ENCODE data around the gene RAP2C. TPM values are rescaled to one million over a fixed set of nuclear protein-coding genes. Genes with fewer than 3 reads are reported as not detected.
"Not testable (repeated sequence)": the region's sequence is repeated elsewhere in the genome, so short reads cannot be mapped to it uniquely, and the experiment has no call there.

The RAP2C gene
- polyA plus RNA-seq, 1 donor (not counting 4 experiments of a cell fraction or from before 2014, with no cell fraction given): 15.1 TPM

- H3K4me2 ChIP-seq (ENCODE audit: control insufficient read depth, extremely low read depth, insufficient read depth, low read depth, low read length): no peak overlapping the region
- H3K9me1 ChIP-seq (ENCODE audit: control insufficient read depth, extremely low read depth, insufficient read depth, low read length): no peaks in the 10 kb centered on the region
- no peak overlapping the region for H3K9ac ChIP-seq (ENCODE audit: control insufficient read depth, extremely low read depth, insufficient read depth, low read length)
- H3K27me3 ChIP-seq (ENCODE audit: control insufficient read depth, extremely low read depth, insufficient read depth, low read length): no peaks in the 10 kb centered on the region
- no peaks in the 10 kb centered on the region for H3K9me3 ChIP-seq (ENCODE audit: control insufficient read depth, low read depth, low read length)
- TF ChIP-seq CTCF (optimal IDR thresholded peaks at IDR 0.05 in 1 of 3, IDR thresholded peaks at IDR 0.05 in 1 of 3, conservative IDR thresholded peaks at IDR 0.05 in 1 of 3; ENCODE audit: extremely low read depth in 1 of 3, insufficient read depth in 2 of 3, low read length in 3 of 3) (no peak), EZH2 (IDR thresholded peaks at IDR 0.05; ENCODE audit: low read length) (no peak)
- no peak overlapping the region for H2AFZ ChIP-seq (ENCODE audit: control insufficient read depth, low read length)
- H3K79me2 ChIP-seq (ENCODE audit: control insufficient read depth, insufficient read depth, low read length): no peaks in the 10 kb centered on the region
- no peak overlapping the region for H3K27ac ChIP-seq (ENCODE audit: control insufficient read depth, insufficient read depth, low read length)
- H3K4me1 ChIP-seq (ENCODE audit: control insufficient read depth, extremely low read depth, insufficient read depth, low read length): no peaks in the 10 kb centered on the region
- DNase-seq (ENCODE audit: low read depth, low spot score) (no peak), FAIRE-seq (no peak)
- H3K4me3 ChIP-seq (ENCODE audit: control insufficient read depth in 2 of 3, extremely low read depth in 1 of 3, insufficient read depth in 2 of 3, low read depth in 1 of 3, low read length in 3 of 3): no peak overlapping the region
- H3K36me3 ChIP-seq (ENCODE audit: control insufficient read depth in 2 of 2, extremely low read depth in 1 of 2, insufficient read depth in 2 of 2, low read length in 2 of 2): no peaks in the 10 kb centered on the region
- dilution Hi-C loops (cut with MboI; ENCODE audit: extremely low pct_ligation_motif_present, low sequenced_read_pairs): no loop called here
- H4K20me1 ChIP-seq (ENCODE audit: control insufficient read depth, extremely low read depth, insufficient read depth, low read length): no peaks in the 10 kb centered on the region
These were observed 54.2 kb downstream of the RAP2C start for GRCh38 chrX:132165005-132165404.

DNA sequence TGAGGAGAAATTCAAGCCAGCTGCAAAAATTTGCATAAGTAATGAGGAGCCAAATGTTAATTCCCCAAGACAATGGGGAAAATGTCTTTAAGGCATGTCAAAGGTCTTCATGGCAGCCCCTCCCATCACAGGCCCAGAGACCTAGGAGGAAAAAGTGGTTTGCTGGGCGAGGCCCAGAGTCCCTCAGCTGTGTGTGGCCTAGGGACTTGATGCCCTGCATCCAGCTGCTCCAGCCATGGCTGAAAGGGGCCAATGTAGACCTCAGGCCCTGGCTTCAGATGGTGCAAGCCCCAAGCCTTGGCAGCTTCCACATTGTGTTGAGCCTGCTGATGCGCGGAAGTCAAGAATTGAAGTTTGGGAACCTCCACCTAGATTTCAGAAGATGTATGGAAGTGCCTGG is 56.2 kb downstream of the RAP2C start:
- FAIRE-seq; H4K20me1 ChIP-seq (ENCODE audit: control insufficient read depth, extremely low read depth, insufficient read depth, low read length); dilution Hi-C loops (cut with MboI; ENCODE audit: extremely low pct_ligation_motif_present, low sequenced_read_pairs); H2AFZ ChIP-seq (ENCODE audit: control insufficient read depth, low read length); H3K79me2 ChIP-seq (ENCODE audit: control insufficient read depth, insufficient read depth, low read length); DNase-seq (ENCODE audit: low read depth, low spot score); H3K9ac ChIP-seq (ENCODE audit: control insufficient read depth, extremely low read depth, insufficient read depth, low read length); H3K4me3 ChIP-seq (ENCODE audit: control insufficient read depth in 2 of 3, extremely low read depth in 1 of 3, insufficient read depth in 2 of 3, low read depth in 1 of 3, low read length in 3 of 3); H3K4me2 ChIP-seq (ENCODE audit: control insufficient read depth, extremely low read depth, insufficient read depth, low read depth, low read length); H3K27ac ChIP-seq (ENCODE audit: control insufficient read depth, insufficient read depth, low read length); H3K4me1 ChIP-seq (ENCODE audit: control insufficient read depth, extremely low read depth, insufficient read depth, low read length); H3K27me3 ChIP-seq (ENCODE audit: control insufficient read depth, extremely low read depth, insufficient read depth, low read length); H3K9me1 ChIP-seq (ENCODE audit: control insufficient read depth, extremely low read depth, insufficient read depth, low read length); H3K36me3 ChIP-seq (ENCODE audit: control insufficient read depth in 2 of 2, extremely low read depth in 1 of 2, insufficient read depth in 2 of 2, low read length in 2 of 2); H3K9me3 ChIP-seq (ENCODE audit: control insufficient read depth, low read depth, low read length): not testable (repeated sequence)

- Histone ChIP-seq H3K9me3 (ENCODE audit: control insufficient read depth, low read depth, low read length) (no peaks in the 10 kb centered on the region), H3K9ac (ENCODE audit: control insufficient read depth, extremely low read depth, insufficient read depth, low read length) (no peak overlapping the region), H3K4me1 (ENCODE audit: control insufficient read depth, extremely low read depth, insufficient read depth, low read length) (no peaks in the 10 kb centered on the region), H2AFZ (ENCODE audit: control insufficient read depth, low read length) (no peak overlapping the region), H3K9me1 (ENCODE audit: control insufficient read depth, extremely low read depth, insufficient read depth, low read length) (no peaks in the 10 kb centered on the region), H3K27me3 (ENCODE audit: control insufficient read depth, extremely low read depth, insufficient read depth, low read length) (peaks cover 4% of the 10 kb centered on the region), H4K20me1 (ENCODE audit: control insufficient read depth, extremely low read depth, insufficient read depth, low read length) (no peaks in the 10 kb centered on the region), H3K79me2 (ENCODE audit: control insufficient read depth, insufficient read depth, low read length) (no peaks in the 10 kb centered on the region), H3K27ac (ENCODE audit: control insufficient read depth, insufficient read depth, low read length) (no peak overlapping the region), H3K4me2 (ENCODE audit: control insufficient read depth, extremely low read depth, insufficient read depth, low read depth, low read length) (no peak overlapping the region), H3K36me3 (ENCODE audit: control insufficient read depth in 2 of 2, extremely low read depth in 1 of 2, insufficient read depth in 2 of 2, low read length in 2 of 2) (no peaks in the 10 kb centered on the region), H3K4me3 (ENCODE audit: control insufficient read depth in 2 of 3, extremely low read depth in 1 of 3, insufficient read depth in 2 of 3, low read depth in 1 of 3, low read length in 3 of 3) (no peak overlapping the region)
- no peak for TF ChIP-seq CTCF (optimal IDR thresholded peaks at IDR 0.05 in 1 of 3, IDR thresholded peaks at IDR 0.05 in 1 of 3, conservative IDR thresholded peaks at IDR 0.05 in 1 of 3; ENCODE audit: extremely low read depth in 1 of 3, insufficient read depth in 2 of 3, low read length in 3 of 3)
- TF ChIP-seq EZH2 (IDR thresholded peaks at IDR 0.05; ENCODE audit: low read length): no peak
- FAIRE-seq (no peak), DNase-seq (ENCODE audit: low read depth, low spot score) (no peak)
- dilution Hi-C loops (cut with MboI; ENCODE audit: extremely low pct_ligation_motif_present, low sequenced_read_pairs): no loop called here
These were observed 66.1 kb downstream of the RAP2C start for GRCh38 chrX:132153166-132153565.
